DND-41 (cell line): Measurements from ENCODE around the gene ITPR1.

Source experiments
- EZH2 ChIP-seq: IDR thresholded peaks from 3 replicates; pipeline ENCODE4 v1.6.1; 2012; ENCODE audit warnings: borderline replicate concordance, low read depth, mild to moderate bottlenecking, moderate library complexity, low read length, inconsistent platforms; ENCODE audit not compliant: severe bottlenecking
- TF ChIP-seq, protein P1 (sequence below): IDR thresholded peaks from 2 replicates; pipeline ENCODE4 v1.5.1; 2012; ENCODE audit warnings: borderline replicate concordance, low read length, moderate library complexity, mild to moderate bottlenecking; ENCODE audit not compliant: poor library complexity, severe bottlenecking; ENCODE audit errors: extremely low read depth

DNA sequence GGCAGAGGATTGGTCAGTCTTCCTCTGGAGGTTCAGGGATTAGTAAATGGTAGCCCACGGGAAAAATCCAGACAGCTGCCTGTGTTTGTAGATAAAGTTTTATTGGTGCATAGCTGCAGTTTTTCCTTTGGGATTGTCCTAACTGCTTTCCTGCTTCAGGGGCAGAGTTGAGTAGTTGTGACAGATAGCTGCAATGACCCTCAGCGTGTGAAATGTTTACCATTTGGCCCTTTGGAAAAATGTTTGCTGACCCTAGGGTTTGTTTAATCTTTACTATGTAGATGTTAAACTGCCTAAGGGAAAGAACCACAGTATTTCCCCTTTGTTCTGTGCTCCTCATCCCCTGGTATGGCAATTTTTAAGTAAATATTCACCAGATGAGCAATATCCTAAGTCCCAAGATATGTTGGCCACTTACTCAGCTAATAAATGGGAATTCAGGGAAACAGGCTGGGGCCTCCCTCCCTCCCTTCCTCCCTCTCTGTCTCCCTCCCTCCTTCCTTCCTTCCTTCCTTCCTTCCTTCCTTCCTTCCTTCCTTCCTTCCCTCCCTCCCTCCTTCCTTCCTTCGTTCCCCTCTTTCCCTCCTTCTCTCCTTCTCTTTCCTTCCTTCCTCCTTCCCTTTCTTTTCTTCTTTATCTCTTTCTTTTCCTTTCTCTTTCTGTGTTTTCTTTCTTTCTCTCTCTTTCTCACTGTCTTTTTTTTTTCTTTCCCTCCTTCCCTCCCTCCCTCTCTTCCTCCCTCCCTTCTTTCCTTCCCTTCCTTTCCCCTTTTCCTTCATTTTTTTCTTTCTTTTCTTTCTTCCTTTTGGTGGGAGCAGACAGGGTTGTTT, 251.5 kb downstream of the ITPR1 start:
- TF ChIP-seq, protein P1, sequence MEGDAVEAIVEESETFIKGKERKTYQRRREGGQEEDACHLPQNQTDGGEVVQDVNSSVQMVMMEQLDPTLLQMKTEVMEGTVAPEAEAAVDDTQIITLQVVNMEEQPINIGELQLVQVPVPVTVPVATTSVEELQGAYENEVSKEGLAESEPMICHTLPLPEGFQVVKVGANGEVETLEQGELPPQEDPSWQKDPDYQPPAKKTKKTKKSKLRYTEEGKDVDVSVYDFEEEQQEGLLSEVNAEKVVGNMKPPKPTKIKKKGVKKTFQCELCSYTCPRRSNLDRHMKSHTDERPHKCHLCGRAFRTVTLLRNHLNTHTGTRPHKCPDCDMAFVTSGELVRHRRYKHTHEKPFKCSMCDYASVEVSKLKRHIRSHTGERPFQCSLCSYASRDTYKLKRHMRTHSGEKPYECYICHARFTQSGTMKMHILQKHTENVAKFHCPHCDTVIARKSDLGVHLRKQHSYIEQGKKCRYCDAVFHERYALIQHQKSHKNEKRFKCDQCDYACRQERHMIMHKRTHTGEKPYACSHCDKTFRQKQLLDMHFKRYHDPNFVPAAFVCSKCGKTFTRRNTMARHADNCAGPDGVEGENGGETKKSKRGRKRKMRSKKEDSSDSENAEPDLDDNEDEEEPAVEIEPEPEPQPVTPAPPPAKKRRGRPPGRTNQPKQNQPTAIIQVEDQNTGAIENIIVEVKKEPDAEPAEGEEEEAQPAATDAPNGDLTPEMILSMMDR = no peak
- TF ChIP-seq EZH2 = no peak
